ENCODE data around the gene THRA. TPM values are rescaled to one million over a fixed set of nuclear protein-coding genes. Genes with fewer than 3 reads are reported as not detected.

THRA gene
- total RNA-seq, 2 experiments from 2014 or later = 12.5 to 13.4 TPM

DNA sequence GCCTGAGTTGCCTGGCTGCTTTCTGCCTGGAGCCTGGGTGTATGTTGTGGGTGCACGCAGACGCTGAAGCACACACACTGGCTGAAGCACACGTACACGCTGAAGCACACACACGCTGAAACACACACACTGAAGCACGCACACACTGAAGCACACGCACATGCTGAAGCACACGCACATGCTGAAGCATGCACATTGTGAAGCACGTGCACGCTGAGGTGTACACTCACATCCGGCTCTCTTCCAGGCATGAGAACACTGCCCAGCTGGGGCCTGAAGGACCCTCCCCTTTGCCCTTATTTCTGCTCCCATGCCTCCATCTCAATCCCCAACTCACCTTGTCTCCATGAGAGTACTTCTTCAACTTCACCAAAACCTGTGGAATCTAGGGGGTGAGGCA is 31.1 kb upstream of the THRA start:
- no peaks in the 10 kb centered on the region for H3K27me3 Mint-ChIP-seq
- H3K9me3 Mint-ChIP-seq = no peaks in the 10 kb centered on the region
- ChIA-PET POLR2A (no interaction called here), CTCF (interaction anchor here (1.1 kb wide), 1 partner anchor 16 kb away, joined by 6 read pairs; the partner anchor contains the start of gene CSF3)
- intact Hi-C loops (cut with micrococcal nuclease) = no loop called here
- peaks cover 5% of the 10 kb centered on the region for H3K4me1 Mint-ChIP-seq (ENCODE audit: low read depth)
- no peak for DNase-seq
- H3K27ac Mint-ChIP-seq = no peak overlapping the region
- no peak overlapping the region for H3K4me3 Mint-ChIP-seq
- peaks cover 34% of the 10 kb centered on the region for H3K36me3 Mint-ChIP-seq

DNA sequence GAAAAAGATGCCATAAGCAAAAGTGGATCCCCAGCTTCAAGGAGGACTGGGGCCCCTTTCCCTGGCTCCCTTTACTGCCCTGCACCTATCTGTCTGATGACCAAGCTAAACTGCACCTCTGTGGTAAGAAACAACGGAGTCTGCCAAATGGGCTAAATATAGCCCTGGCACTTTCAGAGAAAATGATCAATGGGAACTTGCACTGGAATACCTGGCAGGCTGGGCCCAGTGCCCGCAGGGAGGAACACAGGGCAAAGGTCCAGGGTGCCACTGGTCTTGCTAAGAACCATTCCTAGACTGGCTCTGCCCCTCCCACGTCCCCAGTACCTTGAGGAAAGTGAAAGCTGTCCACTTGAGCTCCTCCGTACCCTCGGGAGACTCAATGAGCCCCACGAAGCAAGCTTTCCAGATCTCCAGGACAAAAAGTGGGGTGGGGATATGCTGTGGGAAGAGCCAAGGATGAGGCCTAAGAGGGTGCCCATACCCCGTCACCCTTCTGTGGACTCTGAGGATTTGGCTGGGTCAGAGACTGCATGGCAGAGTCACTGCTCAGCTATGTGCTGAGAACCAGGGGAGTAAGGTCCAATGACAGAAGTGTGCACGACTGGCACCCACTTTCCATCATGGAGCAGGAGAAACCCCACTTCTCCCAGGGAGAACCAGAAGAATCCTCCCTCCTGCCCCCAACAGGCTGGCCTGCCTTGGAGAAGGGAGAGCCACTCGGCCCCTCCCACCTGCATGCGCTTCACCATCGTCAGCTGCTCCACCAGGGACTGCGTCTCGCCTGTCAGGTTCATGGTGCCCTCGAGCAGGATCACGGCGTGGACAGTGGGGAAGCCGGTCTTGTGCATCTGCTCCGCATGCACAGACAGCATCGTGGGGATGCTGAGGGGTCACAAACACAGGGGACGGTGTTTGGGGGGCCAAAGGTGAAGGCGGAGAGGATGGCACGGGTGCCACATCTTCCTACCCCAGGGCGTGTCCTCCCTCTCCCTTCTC is 30.1 kb upstream of the THRA start:
- Mint-ChIP-seq H3K4me1 (ENCODE audit: low read depth) (no peaks in the 10 kb centered on the region), H3K4me3 (no peak overlapping the region), H3K36me3 (peaks cover 29% of the 10 kb centered on the region), H3K27ac (no peak overlapping the region), H3K9me3 (no peaks in the 10 kb centered on the region), H3K27me3 (no peaks in the 10 kb centered on the region)
- ChIA-PET CTCF (interaction anchor here (1.1 kb wide), 1 partner anchor 17 kb away, joined by 6 read pairs; the partner anchor contains the start of gene CSF3), POLR2A (no interaction called here)
- intact Hi-C loops (cut with micrococcal nuclease) = no loop called here
- DNase-seq = no peak

DNA sequence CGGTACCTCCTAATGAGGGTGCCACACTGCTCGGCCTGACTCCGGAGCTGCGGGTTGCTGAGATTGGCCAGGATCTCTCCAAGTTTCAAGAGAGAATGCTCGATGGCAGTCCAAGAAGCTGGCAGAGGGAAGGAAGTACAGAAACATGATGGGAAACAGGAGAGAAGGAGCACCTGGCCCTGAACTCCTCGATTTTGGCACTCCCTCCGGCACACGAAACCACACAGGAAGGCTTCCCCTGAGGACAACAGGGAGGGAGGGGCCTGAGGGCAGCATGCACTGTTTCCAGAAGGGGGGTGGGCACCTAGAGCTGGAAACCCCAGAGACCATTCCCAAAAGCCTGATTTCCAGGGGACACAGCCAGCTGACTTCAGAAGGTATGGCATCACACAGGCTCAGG is 29.4 kb upstream of the THRA start:
- Mint-ChIP-seq H3K27ac (no peak overlapping the region), H3K36me3 (peaks cover 28% of the 10 kb centered on the region), H3K27me3 (no peaks in the 10 kb centered on the region), H3K4me1 (ENCODE audit: low read depth) (no peaks in the 10 kb centered on the region), H3K9me3 (no peaks in the 10 kb centered on the region), H3K4me3 (no peak overlapping the region)
- DNase-seq = no peak
- CTCF ChIA-PET = no interaction called here
- intact Hi-C loops (cut with micrococcal nuclease) = no loop called here
- POLR2A ChIA-PET = no interaction called here

DNA sequence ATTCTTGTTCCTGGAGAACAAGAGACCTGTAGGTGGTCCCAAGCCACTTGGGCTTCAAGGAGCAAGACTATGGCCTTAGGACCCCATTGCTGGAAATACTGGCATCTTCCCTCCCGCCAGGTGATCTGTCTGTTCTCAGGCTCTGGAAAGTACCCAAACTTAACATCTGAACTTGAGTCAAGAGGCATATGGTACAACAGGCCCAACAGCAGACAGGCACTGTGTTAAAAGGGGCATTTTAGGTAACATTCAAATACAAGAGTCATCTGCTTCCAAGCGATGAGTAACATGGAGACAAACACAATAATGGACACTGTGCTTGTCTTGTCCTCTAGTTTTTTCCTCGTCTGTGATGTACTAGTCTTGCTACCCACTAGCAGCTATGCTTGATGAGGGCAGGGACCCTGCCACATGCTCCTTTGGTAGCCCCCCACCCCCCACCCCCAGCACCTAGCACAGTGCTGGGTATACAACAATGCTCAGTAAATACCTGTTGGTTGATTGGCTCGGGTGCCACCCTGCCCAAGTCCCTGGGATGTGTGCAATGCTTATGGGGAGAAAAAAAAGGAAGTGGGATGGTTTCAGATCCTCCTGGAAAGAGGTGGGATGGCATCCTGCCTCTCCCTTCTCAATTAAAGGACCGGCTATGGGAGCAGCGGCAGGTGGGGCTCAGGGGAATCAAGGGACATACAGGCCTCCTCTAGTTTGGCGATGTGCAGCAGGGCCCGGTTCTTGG is 28.2 kb upstream of the THRA start:
- ChIA-PET POLR2A (no interaction called here), CTCF (interaction anchor here (0.8 to 2.2 kb wide), 5 partner anchors 20 to 134 kb away, joined by 3 to 10 read pairs (median 3); partner anchors contain the start of gene MED24)

DNA sequence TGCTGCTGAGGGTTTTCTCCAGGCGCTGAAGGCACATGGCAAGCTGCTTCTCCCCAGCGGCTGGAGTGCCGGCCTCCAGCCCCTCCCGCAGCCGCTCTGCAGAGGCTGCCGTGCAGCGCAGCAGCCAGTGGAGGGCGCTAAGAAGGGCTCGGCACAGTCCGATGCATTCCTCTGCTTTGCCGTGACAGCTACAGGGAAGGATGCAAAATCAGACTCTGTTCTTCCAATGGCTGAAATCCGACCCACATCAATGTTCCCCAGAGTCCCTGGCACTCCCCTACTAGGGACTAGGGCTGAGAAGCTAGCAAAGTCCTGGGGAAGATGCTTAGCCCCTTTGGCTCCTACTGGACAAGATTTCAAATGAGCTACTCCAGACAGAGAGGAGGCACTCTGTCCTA is 27.6 kb upstream of the THRA start:
- Mint-ChIP-seq H3K9me3 (no peaks in the 10 kb centered on the region), H3K27ac (no peak overlapping the region), H3K27me3 (no peaks in the 10 kb centered on the region), H3K36me3 (peaks cover 20% of the 10 kb centered on the region), H3K4me3 (no peak overlapping the region), H3K4me1 (ENCODE audit: low read depth) (no peaks in the 10 kb centered on the region)
- POLR2A ChIA-PET = no interaction called here
- DNase-seq = no peak
- CTCF ChIA-PET = interaction anchor here (0.7 to 2.2 kb wide), 7 partner anchors 19 to 134 kb away, joined by 3 to 10 read pairs (median 3); partner anchors contain the start of gene MED24
- intact Hi-C loops (cut with micrococcal nuclease) = no loop called here

More for the DNA sequence above, 28.2 kb upstream of the THRA start:
- Mint-ChIP-seq H3K4me1 (ENCODE audit: low read depth) (no peaks in the 10 kb centered on the region), H3K4me3 (no peak overlapping the region), H3K27me3 (no peaks in the 10 kb centered on the region), H3K36me3 (peaks cover 22% of the 10 kb centered on the region), H3K27ac (no peak overlapping the region), H3K9me3 (no peaks in the 10 kb centered on the region)
- DNase-seq = no peak
- intact Hi-C loops (cut with micrococcal nuclease) = no loop called here

DNA sequence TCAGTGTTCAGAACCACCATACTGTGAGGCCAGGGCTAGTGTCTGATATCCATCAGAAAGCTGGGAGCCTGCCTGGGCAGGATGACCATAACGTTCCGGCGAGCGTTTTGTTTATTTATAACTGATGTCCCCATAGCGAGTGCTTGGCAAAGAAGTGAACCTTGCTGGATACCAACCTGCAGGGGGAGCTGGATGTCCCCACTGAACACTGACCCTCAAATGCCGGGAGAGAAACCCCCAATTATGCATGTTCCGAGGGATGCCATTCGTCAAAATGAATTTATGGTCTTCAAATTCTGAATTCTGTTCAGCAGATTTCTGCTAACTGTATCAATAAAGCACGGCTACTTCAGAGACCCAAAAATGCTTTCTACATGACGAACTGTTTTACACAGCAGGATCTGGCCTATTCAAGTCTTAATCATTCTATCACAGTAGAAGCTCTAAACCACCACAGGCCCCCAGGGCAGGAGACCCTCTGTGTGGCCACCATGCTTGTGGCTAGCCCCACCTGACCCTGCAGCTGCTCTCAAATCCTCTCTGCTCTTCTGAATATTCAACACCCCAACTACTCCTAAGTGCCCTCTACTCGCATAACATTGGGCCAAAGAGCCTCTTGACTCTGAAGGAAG is 23.8 kb upstream of the THRA start:
- POLR2A ChIA-PET = no interaction called here
- Mint-ChIP-seq H3K27ac (no peak overlapping the region), H3K4me1 (ENCODE audit: low read depth) (no peaks in the 10 kb centered on the region), H3K27me3 (no peaks in the 10 kb centered on the region), H3K4me3 (no peak overlapping the region), H3K36me3 (peaks cover 5% of the 10 kb centered on the region), H3K9me3 (no peaks in the 10 kb centered on the region)
- intact Hi-C loops (cut with micrococcal nuclease) = no loop called here
- CTCF ChIA-PET = interaction anchor here (1.2 to 2.1 kb wide), 8 partner anchors 11 to 74 kb away, joined by 3 to 9 read pairs (median 6); no protein-coding TSS in a partner anchor
- no peak for DNase-seq

DNA sequence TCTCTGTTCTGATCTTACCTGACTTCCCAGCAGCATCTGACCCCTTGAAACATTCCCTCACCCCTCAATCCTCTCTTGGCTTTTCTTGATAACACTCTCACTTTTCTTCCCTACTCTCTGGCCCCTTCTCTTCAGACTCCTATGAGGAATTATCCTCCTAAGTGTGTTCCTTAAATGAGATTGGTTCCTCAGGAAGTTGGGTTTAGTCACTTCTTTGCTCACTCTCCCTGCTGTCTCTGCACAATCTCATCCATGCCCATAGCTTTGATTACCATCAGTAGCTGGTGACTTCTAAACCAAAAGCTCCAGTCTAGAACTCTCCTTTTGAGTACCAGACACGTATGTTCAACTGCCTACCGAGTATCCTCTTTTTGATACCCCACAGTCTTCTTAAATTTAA is 21.6 kb upstream of the THRA start:
- Mint-ChIP-seq H3K27me3 (no peaks in the 10 kb centered on the region), H3K4me1 (ENCODE audit: low read depth) (no peaks in the 10 kb centered on the region), H3K4me3 (no peak overlapping the region), H3K9me3 (no peaks in the 10 kb centered on the region), H3K27ac (no peak overlapping the region), H3K36me3 (peaks cover 4% of the 10 kb centered on the region)
- no peak for DNase-seq
- CTCF ChIA-PET = interaction anchor here (0.6 to 2.1 kb wide), 6 partner anchors 13 to 127 kb away, joined by 3 to 8 read pairs (median 6); no protein-coding TSS in a partner anchor
- POLR2A ChIA-PET = no interaction called here
- intact Hi-C loops (cut with micrococcal nuclease) = no loop called here

DNA sequence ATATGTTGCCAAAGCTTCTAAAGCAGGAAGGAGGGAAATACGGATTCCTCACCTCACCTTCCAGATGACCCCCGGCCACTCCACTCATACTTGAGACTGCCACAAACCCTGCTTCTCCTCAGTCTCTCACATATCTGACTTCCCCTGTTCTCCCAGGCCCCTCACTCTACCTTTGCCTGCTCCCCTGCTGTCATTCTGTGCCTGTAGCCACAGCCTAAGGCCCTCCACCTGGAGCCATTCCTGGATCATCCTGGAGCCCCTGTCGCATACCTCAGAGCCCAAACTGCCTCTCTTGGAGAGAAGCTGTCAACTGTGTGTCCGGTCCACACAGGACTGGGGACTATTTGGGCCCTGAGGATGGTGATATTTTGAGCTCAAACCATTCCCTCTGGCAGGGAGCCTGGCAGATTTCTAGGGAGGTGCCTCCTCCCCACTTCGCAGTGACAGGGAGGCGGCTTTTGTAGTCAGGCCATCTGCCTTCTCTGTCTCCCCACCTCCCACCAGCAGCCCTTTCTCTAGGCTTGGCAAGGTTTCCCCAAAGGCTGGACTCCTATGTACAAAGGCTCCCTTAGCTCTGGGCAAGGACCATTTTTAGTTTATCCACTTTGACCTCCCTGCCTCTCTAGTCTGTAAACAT is 6.3 kb upstream of the THRA start:
- intact Hi-C loops (cut with micrococcal nuclease) = no loop called here
- Mint-ChIP-seq H3K4me3 (no peak overlapping the region), H3K36me3 (peaks cover 14% of the 10 kb centered on the region), H3K27ac (no peak overlapping the region), H3K4me1 (ENCODE audit: low read depth) (peaks cover 11% of the 10 kb centered on the region), H3K27me3 (peaks cover 1% of the 10 kb centered on the region), H3K9me3 (no peaks in the 10 kb centered on the region)
- CTCF ChIA-PET = interaction anchor here (0.8 to 4.6 kb wide), 2 partner anchors 10 to 19 kb away, joined by 3 to 35 read pairs; no protein-coding TSS in a partner anchor
- POLR2A ChIA-PET = no interaction called here
- DNase-seq = no peak

DNA sequence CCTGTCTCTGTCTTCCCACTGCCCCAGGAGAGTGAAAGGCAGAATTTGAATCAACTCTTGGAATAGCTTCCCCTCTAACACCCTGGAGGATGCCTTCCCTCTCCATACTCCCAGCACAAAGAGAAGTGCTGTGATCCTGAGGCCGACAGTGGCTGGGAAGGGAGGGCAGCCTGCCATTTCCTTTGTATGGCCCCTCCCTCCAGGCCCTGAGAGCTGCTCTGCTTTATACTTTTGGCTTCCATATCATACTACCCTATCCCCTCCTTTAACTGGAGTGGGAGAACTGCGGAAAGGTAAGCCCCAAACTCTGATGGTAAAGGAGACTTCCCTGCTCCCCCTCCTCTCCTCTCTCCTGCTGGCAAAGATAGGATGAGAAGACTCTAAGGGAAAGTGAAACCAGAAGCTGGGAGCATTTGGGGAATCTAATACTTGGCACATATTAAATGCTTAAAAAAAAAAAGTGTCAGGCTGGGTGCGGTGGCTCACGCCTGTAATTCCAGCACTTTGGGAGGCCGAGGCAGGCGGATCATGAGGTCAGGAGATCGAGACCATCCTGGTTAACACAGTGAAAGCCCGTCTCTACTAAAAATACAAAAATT is 4.5 kb upstream of the THRA start:
- Mint-ChIP-seq H3K27ac (no peak overlapping the region), H3K36me3 (peaks cover 4% of the 10 kb centered on the region), H3K9me3 (no peaks in the 10 kb centered on the region), H3K27me3 (peaks cover 3% of the 10 kb centered on the region), H3K4me3 (no peak overlapping the region), H3K4me1 (ENCODE audit: low read depth) (peaks cover 16% of the 10 kb centered on the region)
- DNase-seq = no peak
- POLR2A ChIA-PET = no interaction called here
- intact Hi-C loops (cut with micrococcal nuclease) = no loop called here
- CTCF ChIA-PET = interaction anchor here (0.9 to 3.8 kb wide), 5 partner anchors 12 to 55 kb away, joined by 3 to 22 read pairs (median 6); no protein-coding TSS in a partner anchor

DNA sequence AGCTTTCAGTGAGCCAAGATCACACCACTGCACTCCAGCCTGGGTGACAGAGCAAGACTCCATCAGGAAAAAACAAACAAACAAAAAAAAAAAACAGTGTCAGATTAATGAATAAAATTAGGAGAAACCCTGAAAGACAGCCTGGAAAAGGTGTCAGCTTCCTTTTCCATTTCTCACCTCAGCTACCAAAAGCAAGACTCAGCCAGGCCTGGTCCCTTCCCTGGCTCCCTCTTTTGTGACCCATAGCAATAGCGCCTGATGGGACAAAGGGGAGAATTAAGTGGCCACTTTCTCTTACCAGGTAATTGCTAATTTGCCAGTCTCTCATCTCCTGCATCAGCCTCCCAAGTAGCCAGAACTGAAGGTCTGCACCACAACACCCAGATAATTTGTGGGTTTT is 3.9 kb upstream of the THRA start:
- H3K27ac Mint-ChIP-seq = no peak overlapping the region
- DNase-seq = no peak
- intact Hi-C loops (cut with micrococcal nuclease) = no loop called here
- CTCF ChIA-PET = interaction anchor here (1.1 to 3.8 kb wide), 5 partner anchors 11 to 54 kb away, joined by 3 to 22 read pairs (median 6); no protein-coding TSS in a partner anchor
- H3K27me3 Mint-ChIP-seq = peaks cover 3% of the 10 kb centered on the region
- peaks cover 17% of the 10 kb centered on the region for H3K4me1 Mint-ChIP-seq (ENCODE audit: low read depth)
- H3K36me3 Mint-ChIP-seq = peaks cover 1% of the 10 kb centered on the region
- POLR2A ChIA-PET = no interaction called here
- no peaks in the 10 kb centered on the region for H3K9me3 Mint-ChIP-seq
- H3K4me3 Mint-ChIP-seq = no peak overlapping the region

All from activated CD4-positive, alpha-beta memory T cell treated with anti-CD3 and anti-CD28 coated beads for 36 hours (primary cell).